ENCODE results near the gene NDFIP1. TPM values are rescaled to one million over a fixed set of nuclear protein-coding genes. Genes with fewer than 3 reads are reported as not detected.
A peak's percentile ranks its signal among the peaks of the same experiment; 100 is the strongest.

Gene NDFIP1, protein sequence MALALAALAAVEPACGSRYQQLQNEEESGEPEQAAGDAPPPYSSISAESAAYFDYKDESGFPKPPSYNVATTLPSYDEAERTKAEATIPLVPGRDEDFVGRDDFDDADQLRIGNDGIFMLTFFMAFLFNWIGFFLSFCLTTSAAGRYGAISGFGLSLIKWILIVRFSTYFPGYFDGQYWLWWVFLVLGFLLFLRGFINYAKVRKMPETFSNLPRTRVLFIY
- 43.3 TPM for total RNA-seq

DNA sequence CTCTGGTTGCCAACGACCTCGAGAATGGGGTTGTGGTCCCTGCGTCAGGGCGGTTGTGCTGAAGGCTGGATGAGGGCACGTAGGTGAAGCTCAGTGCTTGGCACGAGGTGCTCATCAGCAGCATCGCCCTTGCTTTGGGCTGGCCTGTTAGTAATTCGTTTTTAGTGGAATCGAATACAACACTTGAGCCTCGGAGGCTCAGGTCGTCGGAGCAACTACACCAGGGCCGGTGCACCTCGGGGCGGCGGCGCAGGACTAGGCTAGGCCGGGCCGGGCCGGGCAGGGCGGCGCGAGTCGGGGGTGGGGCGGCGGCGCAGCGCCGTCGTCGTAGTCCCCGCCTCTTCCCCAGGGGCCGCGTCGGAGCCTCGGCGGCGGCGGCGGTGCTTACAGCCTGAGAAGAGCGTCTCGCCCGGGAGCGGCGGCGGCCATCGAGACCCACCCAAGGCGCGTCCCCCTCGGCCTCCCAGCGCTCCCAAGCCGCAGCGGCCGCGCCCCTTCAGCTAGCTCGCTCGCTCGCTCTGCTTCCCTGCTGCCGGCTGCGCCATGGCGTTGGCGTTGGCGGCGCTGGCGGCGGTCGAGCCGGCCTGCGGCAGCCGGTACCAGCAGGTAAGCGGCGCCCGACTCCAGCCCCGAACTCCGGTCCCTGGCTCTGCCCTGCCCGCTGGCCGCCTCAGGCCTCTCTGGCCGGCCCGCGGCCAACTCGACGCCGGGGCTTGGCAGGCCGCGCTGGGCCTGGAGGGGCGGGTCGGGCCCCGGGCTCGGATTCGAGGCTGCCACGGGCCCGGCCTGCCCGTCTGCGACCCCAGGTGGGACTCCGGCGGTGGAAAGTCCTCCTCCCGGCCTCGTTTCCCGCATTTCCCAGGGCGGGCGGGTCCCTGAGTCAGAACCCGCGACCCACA lies at the start of gene NDFIP1:
Gene NDFIP1, plus strand, starts transcription at position 348 of the 899 bp plus-strand sequence. Its CDS starts 196 bp downstream, at position 544.
- Histone ChIP-seq H3K4me3 (ENCODE audit: low read length in 3 of 3) (peak within 1 kb of the TSS; percentile 83 to 96 (median 84)), H3K27ac (ENCODE audit: low read depth, low read length) (peak within 1 kb of the TSS; percentile 94), H3K9ac (ENCODE audit: low read depth in 1 of 3, low read length in 3 of 3) (peak within 1 kb of the TSS; percentile 90 to 98 (median 92)), H3K27me3 (ENCODE audit: control insufficient read depth in 3 of 3, insufficient read depth in 3 of 3, low read length in 3 of 3) (no peaks in the 10 kb centered on the region), H3K9me3 (ENCODE audit: control insufficient read depth in 3 of 3, low read length in 3 of 3) (no peaks in the 10 kb centered on the region), H3K4me1 (ENCODE audit: control insufficient read depth in 3 of 3, insufficient read depth in 3 of 3, low read length in 3 of 3) (peaks cover 15 to 16% (median 16%) of the 10 kb centered on the region in 3 donors), H3K36me3 (ENCODE audit: control insufficient read depth in 3 of 3, insufficient read depth in 3 of 3, low read length in 3 of 3) (no peaks in the 10 kb centered on the region)

DNA sequence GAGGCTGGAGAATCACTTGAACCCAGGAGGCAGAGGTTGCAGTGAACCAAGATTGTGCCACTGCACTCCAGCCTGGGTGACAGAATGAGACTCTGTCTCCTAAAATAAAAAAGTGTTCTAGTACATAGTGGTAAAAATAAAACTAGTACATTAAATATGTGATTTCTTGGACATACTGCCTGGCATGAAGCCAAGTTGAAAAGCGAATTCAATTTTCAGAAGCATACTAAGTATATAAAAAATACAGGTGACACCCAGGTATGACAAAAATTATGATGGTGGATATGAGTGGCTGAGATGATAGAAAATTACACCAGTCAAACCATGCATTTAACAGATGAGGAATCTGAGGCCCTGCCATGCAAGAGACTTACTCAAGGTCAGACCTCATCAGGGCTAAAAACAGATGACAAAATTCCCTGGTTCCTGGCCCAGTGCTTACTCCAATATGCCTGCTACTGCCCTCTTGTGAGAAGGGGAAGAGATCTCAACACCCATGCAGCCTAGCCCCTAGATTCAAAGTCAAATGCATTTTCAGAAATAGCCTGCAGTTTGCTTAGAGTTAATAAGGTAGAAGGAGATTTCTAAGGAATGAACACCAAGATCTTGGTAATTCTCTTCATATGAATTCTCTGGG lies 49.2 kb upstream of the NDFIP1 start:
- Histone ChIP-seq H3K27me3 (ENCODE audit: control insufficient read depth in 3 of 3, insufficient read depth in 3 of 3, low read length in 3 of 3) (no peaks in the 10 kb centered on the region), H3K9ac (ENCODE audit: low read depth in 1 of 3, low read length in 3 of 3) (no peak overlapping the region), H3K27ac (ENCODE audit: low read depth, low read length) (no peak overlapping the region), H3K4me3 (ENCODE audit: low read length in 3 of 3) (no peak overlapping the region), H3K4me1 (ENCODE audit: control insufficient read depth in 3 of 3, insufficient read depth in 3 of 3, low read length in 3 of 3) (peaks cover 10 to 13% (median 12%) of the 10 kb centered on the region in 3 donors), H3K36me3 (ENCODE audit: control insufficient read depth in 3 of 3, insufficient read depth in 3 of 3, low read length in 3 of 3) (no peaks in the 10 kb centered on the region), H3K9me3 (ENCODE audit: control insufficient read depth in 3 of 3, low read length in 3 of 3) (no peaks in the 10 kb centered on the region)

DNA sequence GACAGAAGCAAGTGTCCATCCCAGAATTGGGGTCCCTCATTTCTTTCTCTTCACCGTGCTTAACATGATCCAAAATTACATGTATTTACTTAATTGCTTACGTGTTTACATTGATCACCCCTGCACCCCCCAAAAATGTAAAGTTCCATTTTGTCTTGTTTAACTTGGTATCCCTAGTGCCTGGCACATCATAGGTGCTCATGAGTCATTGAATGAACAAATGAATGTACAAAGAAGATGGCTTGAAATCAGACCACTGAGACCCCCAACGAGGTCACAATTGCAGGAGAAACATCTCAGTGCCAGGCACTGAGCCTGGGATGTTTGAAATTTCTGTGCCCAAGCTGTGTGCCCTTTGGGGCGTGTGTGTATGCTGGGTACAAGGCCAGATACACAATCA lies 45.2 kb upstream of the NDFIP1 start:
- peak overlapping the region; percentile 64 to 79 (median 77) for H3K4me3 ChIP-seq (ENCODE audit: low read length in 3 of 3)
- H3K27me3 ChIP-seq (ENCODE audit: control insufficient read depth in 3 of 3, insufficient read depth in 3 of 3, low read length in 3 of 3), result no peaks in the 10 kb centered on the region
- H3K9me3 ChIP-seq (ENCODE audit: control insufficient read depth in 3 of 3, low read length in 3 of 3), result no peaks in the 10 kb centered on the region
- no peaks in the 10 kb centered on the region for H3K36me3 ChIP-seq (ENCODE audit: control insufficient read depth in 3 of 3, insufficient read depth in 3 of 3, low read length in 3 of 3)
- peaks cover 11 to 15% (median 14%) of the 10 kb centered on the region in 3 donors for H3K4me1 ChIP-seq (ENCODE audit: control insufficient read depth in 3 of 3, insufficient read depth in 3 of 3, low read length in 3 of 3)
- peak overlapping the region in 2 of 3 donors; percentile 75 to 76 for H3K9ac ChIP-seq (ENCODE audit: low read depth in 1 of 3, low read length in 3 of 3)
- H3K27ac ChIP-seq (ENCODE audit: low read depth, low read length), result peak overlapping the region; percentile 52

DNA sequence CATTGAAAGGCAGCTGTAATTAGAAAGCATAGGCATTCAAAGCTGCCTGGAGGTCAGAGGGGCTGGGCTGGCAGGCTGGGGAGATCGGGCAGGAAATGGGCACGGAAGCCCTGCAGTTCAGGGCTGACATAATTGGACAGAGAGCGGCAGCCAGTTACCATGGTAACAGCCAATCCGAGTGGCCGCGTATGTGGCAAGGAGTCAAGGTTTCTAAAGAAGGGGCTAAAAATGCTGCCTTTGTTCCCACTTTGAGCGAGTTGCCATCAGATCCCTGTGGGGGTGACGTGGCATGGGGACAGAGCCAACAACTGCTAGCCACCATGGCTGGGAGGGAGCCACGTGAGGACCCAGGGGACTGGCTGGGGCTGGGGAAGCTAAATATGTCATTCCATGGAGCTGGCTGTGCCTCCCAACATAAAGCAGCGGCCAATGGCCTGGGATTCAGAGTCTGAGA lies 44.7 kb upstream of the NDFIP1 start:
- peak overlapping the region; percentile 36 to 76 (median 75) for H3K9ac ChIP-seq (ENCODE audit: low read depth in 1 of 3, low read length in 3 of 3)
- H3K27ac ChIP-seq (ENCODE audit: low read depth, low read length), result peak overlapping the region; percentile 52
- H3K9me3 ChIP-seq (ENCODE audit: control insufficient read depth in 3 of 3, low read length in 3 of 3), result no peaks in the 10 kb centered on the region
- H3K36me3 ChIP-seq (ENCODE audit: control insufficient read depth in 3 of 3, insufficient read depth in 3 of 3, low read length in 3 of 3), result no peaks in the 10 kb centered on the region
- peaks cover 11 to 15% (median 14%) of the 10 kb centered on the region in 3 donors for H3K4me1 ChIP-seq (ENCODE audit: control insufficient read depth in 3 of 3, insufficient read depth in 3 of 3, low read length in 3 of 3)
- H3K4me3 ChIP-seq (ENCODE audit: low read length in 3 of 3), result peak overlapping the region; percentile 64 to 79 (median 77)
- no peaks in the 10 kb centered on the region for H3K27me3 ChIP-seq (ENCODE audit: control insufficient read depth in 3 of 3, insufficient read depth in 3 of 3, low read length in 3 of 3)

DNA sequence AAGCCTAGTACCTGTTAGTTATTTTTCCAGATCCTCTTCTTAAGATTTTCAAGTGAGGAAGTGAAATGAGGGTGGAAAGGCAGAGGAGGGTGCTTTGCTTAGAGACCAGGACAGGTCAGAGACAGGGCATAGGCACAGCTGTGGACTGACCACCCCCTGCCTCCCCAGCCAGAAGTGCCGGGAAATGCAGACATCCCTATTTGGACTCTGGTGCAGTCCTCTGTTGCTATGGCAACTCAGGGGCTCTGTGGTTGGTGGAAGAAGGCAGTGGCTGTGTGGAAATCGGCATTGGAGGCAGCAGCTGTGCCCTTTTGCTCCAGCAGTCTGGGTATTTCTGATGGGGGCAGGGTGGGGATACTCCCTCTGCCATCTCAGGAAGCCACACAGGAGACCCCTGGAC lies 43.3 kb upstream of the NDFIP1 start:
- no peaks in the 10 kb centered on the region for H3K36me3 ChIP-seq (ENCODE audit: control insufficient read depth in 3 of 3, insufficient read depth in 3 of 3, low read length in 3 of 3)
- H3K27me3 ChIP-seq (ENCODE audit: control insufficient read depth in 3 of 3, insufficient read depth in 3 of 3, low read length in 3 of 3), result no peaks in the 10 kb centered on the region
- no peak overlapping the region for H3K4me3 ChIP-seq (ENCODE audit: low read length in 3 of 3)
- H3K9me3 ChIP-seq (ENCODE audit: control insufficient read depth in 3 of 3, low read length in 3 of 3), result no peaks in the 10 kb centered on the region
- no peak overlapping the region for H3K27ac ChIP-seq (ENCODE audit: low read depth, low read length)
- H3K4me1 ChIP-seq (ENCODE audit: control insufficient read depth in 3 of 3, insufficient read depth in 3 of 3, low read length in 3 of 3), result peaks cover 11 to 15% (median 13%) of the 10 kb centered on the region in 3 donors
- H3K9ac ChIP-seq (ENCODE audit: low read depth in 1 of 3, low read length in 3 of 3), result no peak overlapping the region

DNA sequence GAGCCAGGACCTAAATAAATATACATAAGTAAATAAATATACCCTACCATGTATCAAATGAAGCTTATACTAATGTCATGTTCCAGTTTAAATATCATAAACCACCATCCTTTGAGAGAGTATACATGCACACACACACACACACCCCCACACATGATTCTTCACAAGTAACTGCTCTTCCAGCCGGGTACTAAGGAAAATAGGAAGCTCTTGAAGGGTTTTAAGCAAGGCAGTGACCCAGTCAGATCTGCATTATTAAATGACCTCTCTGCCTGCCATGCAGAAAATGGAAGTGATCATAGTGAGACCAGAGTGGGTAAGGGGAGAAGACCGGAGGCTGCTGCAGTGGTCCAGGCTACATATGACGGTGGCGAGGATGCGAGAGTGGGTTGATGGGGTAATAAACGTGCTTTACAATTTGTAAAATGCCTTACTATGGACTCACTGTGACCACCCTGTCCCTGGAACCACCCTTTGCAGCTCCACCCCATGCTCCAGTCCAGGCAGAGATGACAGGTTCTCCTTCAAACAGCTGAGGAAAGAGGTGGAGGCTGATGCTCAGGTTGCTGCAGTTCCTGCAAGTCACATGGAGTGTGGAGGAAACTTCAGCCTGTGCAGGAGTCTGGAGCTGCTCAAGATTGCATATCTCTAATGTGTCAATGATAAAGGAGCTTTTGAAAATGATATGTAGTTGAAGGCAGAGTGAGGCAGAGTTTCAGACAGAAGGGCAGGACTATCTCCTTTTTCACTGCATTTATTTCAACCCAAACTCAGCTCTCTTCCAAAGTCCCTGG lies 38.8 kb upstream of the NDFIP1 start:
- no peak overlapping the region for H3K9ac ChIP-seq (ENCODE audit: low read depth in 1 of 3, low read length in 3 of 3)
- no peaks in the 10 kb centered on the region for H3K4me1 ChIP-seq (ENCODE audit: control insufficient read depth in 3 of 3, insufficient read depth in 3 of 3, low read length in 3 of 3)
- no peak overlapping the region for H3K27ac ChIP-seq (ENCODE audit: low read depth, low read length)
- no peaks in the 10 kb centered on the region for H3K36me3 ChIP-seq (ENCODE audit: control insufficient read depth in 3 of 3, insufficient read depth in 3 of 3, low read length in 3 of 3)
- H3K9me3 ChIP-seq (ENCODE audit: control insufficient read depth in 3 of 3, low read length in 3 of 3), result no peaks in the 10 kb centered on the region
- no peaks in the 10 kb centered on the region for H3K27me3 ChIP-seq (ENCODE audit: control insufficient read depth in 3 of 3, insufficient read depth in 3 of 3, low read length in 3 of 3)
- H3K4me3 ChIP-seq (ENCODE audit: low read length in 3 of 3), result no peak overlapping the region

DNA sequence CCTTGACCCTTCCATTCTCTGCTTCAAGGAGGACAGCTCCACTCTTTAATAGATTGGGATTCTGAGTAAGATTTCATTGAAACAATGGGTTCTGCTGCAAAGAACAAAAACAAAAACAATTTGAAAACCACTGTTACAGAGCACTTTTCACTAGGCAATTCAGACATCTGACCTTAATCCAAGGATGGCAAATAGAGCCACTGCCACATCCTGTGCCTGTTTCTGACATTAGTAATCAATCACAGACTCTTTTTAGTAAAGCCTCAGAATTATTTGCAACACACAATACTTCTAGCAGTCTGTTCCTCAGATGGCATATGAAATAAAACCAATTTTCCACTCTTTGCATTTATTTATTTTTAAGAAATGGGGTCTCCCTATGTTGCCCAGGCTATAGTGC lies 37.8 kb upstream of the NDFIP1 start:
- no peak overlapping the region for H3K9ac ChIP-seq (ENCODE audit: low read depth in 1 of 3, low read length in 3 of 3)
- no peak overlapping the region for H3K4me3 ChIP-seq (ENCODE audit: low read length in 3 of 3)
- no peaks in the 10 kb centered on the region for H3K4me1 ChIP-seq (ENCODE audit: control insufficient read depth in 3 of 3, insufficient read depth in 3 of 3, low read length in 3 of 3)
- no peaks in the 10 kb centered on the region for H3K9me3 ChIP-seq (ENCODE audit: control insufficient read depth in 3 of 3, low read length in 3 of 3)
- H3K36me3 ChIP-seq (ENCODE audit: control insufficient read depth in 3 of 3, insufficient read depth in 3 of 3, low read length in 3 of 3), result no peaks in the 10 kb centered on the region
- no peaks in the 10 kb centered on the region for H3K27me3 ChIP-seq (ENCODE audit: control insufficient read depth in 3 of 3, insufficient read depth in 3 of 3, low read length in 3 of 3)
- H3K27ac ChIP-seq (ENCODE audit: low read depth, low read length), result no peak overlapping the region

DNA sequence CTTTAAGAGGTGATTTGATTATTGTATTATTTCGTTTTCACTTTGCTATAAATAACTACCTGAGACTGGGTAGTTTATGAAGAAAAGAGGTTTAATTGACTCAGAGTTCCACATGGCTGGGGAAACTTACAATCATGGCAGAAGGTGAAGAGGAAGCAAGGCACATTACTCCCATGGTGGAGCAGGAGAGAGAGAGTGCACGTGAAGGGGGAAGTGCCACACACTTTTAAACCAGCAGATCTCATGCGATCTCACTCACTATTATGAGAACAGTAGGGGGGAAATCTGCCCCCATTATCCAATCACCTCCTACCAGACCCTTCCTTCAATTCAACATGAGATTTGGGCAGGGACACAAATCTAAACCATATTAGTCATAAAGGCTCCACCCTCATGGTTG lies 36.1 kb upstream of the NDFIP1 start:
- Histone ChIP-seq H3K27me3 (ENCODE audit: control insufficient read depth in 3 of 3, insufficient read depth in 3 of 3, low read length in 3 of 3) (no peaks in the 10 kb centered on the region), H3K4me3 (ENCODE audit: low read length in 3 of 3) (no peak overlapping the region), H3K27ac (ENCODE audit: low read depth, low read length) (no peak overlapping the region), H3K4me1 (ENCODE audit: control insufficient read depth in 3 of 3, insufficient read depth in 3 of 3, low read length in 3 of 3) (no peaks in the 10 kb centered on the region), H3K9ac (ENCODE audit: low read depth in 1 of 3, low read length in 3 of 3) (no peak overlapping the region), H3K9me3 (ENCODE audit: control insufficient read depth in 3 of 3, low read length in 3 of 3) (no peaks in the 10 kb centered on the region), H3K36me3 (ENCODE audit: control insufficient read depth in 3 of 3, insufficient read depth in 3 of 3, low read length in 3 of 3) (no peaks in the 10 kb centered on the region)

DNA sequence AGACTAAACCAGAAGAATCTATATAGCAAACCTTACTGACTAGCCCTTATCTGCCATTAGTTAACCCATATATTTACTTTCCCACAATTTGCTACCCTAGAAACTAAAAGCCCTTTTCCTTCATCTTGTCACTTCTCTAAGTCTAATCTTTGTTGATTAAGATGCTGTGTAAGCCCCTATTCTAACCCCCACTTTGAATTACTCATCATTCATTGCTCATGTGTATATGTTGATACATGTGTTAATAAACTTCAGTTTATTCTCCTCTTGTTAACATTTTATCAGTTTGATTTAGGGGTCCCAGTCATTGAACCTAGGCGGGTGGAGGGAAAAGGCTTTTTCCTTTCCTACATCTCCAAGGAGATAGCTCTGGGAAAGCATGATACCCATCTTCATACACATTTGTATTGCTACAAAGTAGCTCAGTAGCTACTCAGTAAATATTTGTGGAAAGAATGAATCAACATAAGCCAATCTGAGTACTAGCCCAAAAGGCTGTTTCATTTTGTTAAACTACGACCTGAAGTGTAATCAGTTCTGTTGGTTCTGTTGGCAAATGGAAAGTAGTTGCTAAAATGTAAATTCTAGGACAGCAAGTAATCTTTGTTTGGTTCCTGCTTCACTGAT lies 35.1 kb upstream of the NDFIP1 start:
- Histone ChIP-seq H3K27ac (ENCODE audit: low read depth, low read length) (no peak overlapping the region), H3K27me3 (ENCODE audit: control insufficient read depth in 3 of 3, insufficient read depth in 3 of 3, low read length in 3 of 3) (no peaks in the 10 kb centered on the region), H3K9me3 (ENCODE audit: control insufficient read depth in 3 of 3, low read length in 3 of 3) (no peaks in the 10 kb centered on the region), H3K4me3 (ENCODE audit: low read length in 3 of 3) (no peak overlapping the region), H3K36me3 (ENCODE audit: control insufficient read depth in 3 of 3, insufficient read depth in 3 of 3, low read length in 3 of 3) (no peaks in the 10 kb centered on the region), H3K4me1 (ENCODE audit: control insufficient read depth in 3 of 3, insufficient read depth in 3 of 3, low read length in 3 of 3) (no peaks in the 10 kb centered on the region), H3K9ac (ENCODE audit: low read depth in 1 of 3, low read length in 3 of 3) (no peak overlapping the region)
